ES-I3 (cell line): ENCODE data around the gene LMF2.

Experiments
- H3K36me3 ChIP-seq: 2 replicates; pipeline ENCODE4 v1.6.1; 2013; ENCODE audit warnings: mild to moderate bottlenecking, low read length, control low read depth, moderate library complexity; ENCODE audit not compliant: insufficient read depth
- H3K4me1 ChIP-seq: 2 replicates; pipeline ENCODE4 v1.6.1; 2013; ENCODE audit warnings: mild to moderate bottlenecking, control low read depth, low read length; ENCODE audit not compliant: insufficient read depth
- H3K9ac ChIP-seq: 2 replicates; pipeline ENCODE4 v1.6.1; 2013; ENCODE audit warnings: low read depth, mild to moderate bottlenecking, low read length, moderate library complexity
- H3K9me3 ChIP-seq: 2 replicates; pipeline ENCODE4 v1.6.1; 2013; ENCODE audit warnings: mild to moderate bottlenecking, low read length, moderate library complexity; ENCODE audit not compliant: control insufficient read depth, insufficient read depth

The LMF2 gene

DNA sequence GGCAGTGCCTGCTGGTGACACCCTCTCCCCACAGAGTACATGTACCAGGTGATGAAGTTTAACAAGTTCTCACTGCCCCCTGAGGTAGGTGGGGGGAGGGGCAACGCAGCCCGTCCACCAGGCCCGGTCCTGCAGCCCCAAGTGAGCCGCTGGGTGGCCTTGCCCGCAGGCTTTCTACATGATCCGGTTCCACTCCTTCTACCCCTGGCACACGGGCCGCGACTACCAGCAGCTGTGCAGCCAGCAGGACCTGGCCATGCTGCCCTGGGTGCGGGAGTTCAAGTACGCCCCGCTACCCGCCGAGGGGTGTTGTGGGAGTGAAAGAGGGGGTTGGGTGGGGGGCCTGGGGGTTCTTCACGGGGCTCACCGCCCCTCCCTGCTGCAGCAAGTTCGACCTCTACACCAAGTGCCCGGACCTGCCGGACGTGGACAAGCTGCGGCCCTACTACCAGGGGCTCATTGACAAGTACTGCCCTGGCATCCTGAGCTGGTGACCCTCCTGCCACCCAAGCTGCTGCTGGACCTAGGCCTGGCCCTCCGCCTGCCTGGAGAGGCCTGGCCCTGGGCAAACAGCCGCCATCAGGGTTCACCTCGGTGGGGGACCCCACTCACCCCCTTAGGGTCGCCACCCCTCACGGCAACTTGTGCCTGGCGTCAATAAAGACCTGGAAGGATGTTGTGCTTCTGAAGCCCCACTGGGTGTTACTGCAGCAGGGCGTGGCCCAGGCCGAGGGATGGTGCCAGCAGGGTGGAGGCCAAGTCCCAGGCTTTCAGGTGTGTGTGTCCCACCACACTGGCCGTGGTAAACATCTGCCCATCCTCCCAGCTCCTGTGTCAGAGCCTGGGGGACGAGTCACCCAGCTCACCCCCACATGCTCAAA is 17.9 kb downstream of the LMF2 start:
- H3K9me3 ChIP-seq = no peaks in the 10 kb centered on the region
- no peak overlapping the region for H3K9ac ChIP-seq
- H3K4me1 ChIP-seq = no peaks in the 10 kb centered on the region
- H3K36me3 ChIP-seq = no peaks in the 10 kb centered on the region

DNA sequence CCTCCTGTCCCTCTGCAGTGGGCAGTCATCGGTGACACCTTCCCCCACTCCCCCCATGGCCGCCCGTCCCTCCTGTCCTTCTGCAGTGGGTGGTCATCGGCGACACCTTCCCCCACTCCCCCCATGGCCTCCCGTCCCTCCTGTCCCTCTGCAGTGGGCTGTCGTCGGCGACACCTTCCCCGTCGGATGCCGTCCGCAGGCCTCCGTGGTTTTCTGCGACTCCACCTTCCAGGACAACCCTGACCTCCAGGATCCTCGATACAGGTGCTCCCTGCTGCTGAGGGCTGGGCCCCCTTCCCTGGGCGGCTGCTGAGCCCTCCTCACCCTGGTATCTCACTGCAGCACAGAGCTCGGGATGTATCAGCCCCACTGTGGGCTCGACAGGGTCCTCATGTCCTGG is 18.6 kb downstream of the LMF2 start:
- no peaks in the 10 kb centered on the region for H3K4me1 ChIP-seq
- H3K9ac ChIP-seq = no peak overlapping the region
- no peaks in the 10 kb centered on the region for H3K36me3 ChIP-seq
- no peaks in the 10 kb centered on the region for H3K9me3 ChIP-seq

DNA sequence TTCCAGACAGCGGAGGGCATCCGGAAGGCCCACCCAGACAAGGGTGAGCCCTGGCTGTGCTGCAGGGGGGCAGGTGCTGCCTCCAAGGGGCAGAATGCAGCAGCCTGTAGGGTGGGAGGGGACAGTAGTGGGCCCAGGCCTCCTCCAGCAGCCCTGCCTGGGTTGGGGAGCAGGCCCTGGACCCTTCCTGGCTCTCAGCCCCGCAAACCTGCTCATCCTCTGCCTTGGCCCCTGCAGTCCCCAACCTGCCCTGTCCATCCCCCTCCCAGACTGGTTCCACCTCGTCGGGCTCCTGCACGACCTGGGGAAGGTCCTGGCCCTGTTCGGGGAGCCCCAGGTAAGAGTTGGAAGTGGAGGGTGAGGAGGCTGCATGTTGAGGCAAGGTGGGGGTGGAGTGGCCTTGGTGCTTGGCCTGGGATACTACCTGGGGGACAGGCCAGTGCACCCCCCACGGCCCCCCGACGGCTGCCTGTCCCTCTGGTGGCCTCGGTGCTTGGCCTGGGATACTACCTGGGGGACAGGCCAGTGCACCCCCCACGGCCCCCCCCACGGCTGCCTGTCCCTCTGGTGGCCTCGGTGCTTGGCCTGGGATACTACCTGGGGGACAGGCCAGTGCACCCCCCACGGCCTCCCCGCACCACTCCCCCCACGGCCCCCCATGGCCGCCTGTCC is 19.4 kb downstream of the LMF2 start:
- H3K4me1 ChIP-seq = no peaks in the 10 kb centered on the region
- H3K9me3 ChIP-seq = no peaks in the 10 kb centered on the region
- H3K36me3 ChIP-seq = no peaks in the 10 kb centered on the region
- no peak overlapping the region for H3K9ac ChIP-seq

DNA sequence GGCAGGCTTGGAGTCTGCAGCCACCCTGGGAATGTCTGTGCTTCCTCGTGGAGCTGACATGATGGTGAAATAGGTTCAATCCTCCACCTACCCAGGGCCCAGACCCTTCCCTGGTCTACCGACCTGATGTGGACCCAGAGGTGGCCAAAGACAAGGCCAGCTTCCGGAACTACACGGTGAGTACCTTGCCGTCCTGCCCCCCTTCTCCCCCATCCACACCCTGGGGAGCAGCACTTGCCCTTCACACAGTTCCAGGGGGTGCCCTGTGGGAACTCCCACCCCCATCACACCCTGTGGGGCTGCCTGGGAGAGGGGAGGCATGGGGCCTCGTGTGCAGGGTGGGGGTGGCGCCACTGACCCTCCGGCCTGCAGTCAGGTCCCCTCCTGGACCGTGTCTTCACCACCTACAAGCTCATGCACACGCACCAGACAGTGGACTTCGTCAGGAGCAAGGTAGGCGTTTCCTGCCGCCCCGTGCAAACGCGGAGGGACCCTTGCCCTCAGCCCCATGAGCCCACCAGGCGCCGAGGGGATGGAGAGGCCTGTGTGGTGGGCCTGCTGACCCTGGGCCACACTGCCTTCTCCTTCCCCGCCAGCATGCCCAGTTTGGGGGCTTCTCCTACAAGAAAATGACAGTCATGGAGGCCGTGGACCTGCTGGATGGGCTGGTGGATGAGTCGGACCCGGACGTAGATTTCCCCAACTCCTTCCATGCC is 20.1 kb downstream of the LMF2 start:
- Histone ChIP-seq H3K36me3 (no peaks in the 10 kb centered on the region; the same call in 1 of the 2 replicates), H3K9me3 (no peaks in the 10 kb centered on the region), H3K9ac (no peak overlapping the region), H3K4me1 (no peaks in the 10 kb centered on the region)

DNA sequence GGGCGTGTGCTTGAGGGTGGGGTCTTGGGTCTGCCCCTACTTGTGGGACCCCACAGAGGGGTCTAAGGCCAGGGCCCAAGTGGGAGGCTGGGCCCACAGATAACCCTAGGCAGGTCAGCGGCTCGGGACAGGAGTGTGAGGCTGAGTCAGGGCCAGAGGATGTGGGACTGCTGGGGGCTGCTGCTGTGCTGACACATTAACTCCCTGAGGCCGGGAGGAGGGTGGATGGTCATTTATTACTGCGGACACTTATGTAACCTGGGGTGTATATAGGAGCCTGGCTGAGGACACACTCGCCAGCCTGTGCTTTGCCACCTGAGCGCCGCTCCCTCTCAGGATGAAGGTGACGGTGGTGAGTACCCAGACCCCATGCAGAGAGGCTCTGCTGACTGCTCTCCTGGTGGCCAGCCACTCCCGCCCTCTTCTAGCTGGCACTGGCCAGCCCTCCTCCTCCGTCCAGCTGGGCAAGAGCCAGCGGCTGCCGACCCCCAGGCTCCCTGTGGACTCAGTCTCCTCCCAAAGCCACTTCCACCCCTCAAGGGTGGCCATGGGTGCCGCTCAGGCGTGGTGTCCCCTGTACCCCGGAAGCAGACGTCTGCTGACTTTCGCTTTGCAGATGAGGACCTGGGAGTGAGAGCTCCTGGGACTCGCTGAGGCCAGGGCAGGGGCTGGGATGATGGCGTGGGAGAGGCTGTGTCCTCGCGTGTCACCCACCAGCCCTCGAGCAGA is 20.8 kb downstream of the LMF2 start, which contains the start of gene MIOX:
Gene MIOX (plus strand): TSS at position 299 of the 729 bp plus-strand sequence. CDS start 39 bp downstream, at position 338.
- no peaks in the 10 kb centered on the region; the same call in 1 of the 2 replicates for H3K36me3 ChIP-seq
- H3K9ac ChIP-seq = no peak within 1 kb of the TSS
- no peaks in the 10 kb centered on the region for H3K4me1 ChIP-seq
- H3K9me3 ChIP-seq = no peaks in the 10 kb centered on the region

DNA sequence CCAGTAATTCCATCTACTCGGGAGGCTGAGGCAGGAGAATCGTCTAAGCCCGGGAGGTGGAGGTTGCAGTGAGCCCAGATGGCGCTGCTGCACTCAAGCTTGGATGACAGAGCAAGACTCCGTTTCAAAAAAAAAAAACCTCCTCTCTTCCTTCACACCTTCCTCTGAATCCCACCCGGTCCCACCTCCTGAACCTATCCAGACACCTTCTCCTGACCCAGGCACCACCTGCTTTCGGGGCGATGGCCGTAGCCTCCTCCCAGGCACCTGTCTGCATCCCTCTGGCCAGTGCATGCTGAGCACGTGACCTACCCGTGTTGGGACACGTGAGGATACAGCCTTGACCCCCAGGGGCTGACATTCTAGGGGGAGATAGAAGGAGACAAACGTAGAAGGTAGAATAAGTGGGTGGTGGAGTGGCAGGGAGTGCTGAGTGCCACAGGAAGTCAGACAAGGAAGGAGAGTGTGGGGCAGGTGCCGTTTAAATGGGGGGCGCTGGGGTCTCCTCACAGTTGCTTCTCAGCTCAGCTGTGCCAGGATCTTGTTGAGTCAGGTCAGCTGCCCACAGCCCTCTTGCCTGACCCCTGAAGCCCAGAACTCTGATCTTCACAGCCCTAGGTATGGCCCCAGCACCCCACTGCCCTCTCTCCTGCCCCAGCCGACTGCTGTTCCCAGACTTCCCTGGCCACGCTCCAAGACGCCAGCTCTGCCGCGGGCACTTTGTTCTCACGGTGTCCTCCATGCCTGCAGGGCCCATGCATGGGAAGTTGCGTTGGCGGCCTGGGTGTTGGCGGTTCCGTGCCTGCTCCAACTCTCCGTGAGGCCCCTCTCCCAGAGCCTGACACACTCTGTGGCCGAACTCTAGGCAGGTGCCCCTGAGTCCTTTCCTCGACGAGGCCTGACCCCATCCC is 22.0 kb downstream of the LMF2 start:
- Histone ChIP-seq H3K9me3 (no peaks in the 10 kb centered on the region), H3K36me3 (no peaks in the 10 kb centered on the region; the same call in 1 of the 2 replicates), H3K9ac (no peak overlapping the region), H3K4me1 (no peaks in the 10 kb centered on the region)

DNA sequence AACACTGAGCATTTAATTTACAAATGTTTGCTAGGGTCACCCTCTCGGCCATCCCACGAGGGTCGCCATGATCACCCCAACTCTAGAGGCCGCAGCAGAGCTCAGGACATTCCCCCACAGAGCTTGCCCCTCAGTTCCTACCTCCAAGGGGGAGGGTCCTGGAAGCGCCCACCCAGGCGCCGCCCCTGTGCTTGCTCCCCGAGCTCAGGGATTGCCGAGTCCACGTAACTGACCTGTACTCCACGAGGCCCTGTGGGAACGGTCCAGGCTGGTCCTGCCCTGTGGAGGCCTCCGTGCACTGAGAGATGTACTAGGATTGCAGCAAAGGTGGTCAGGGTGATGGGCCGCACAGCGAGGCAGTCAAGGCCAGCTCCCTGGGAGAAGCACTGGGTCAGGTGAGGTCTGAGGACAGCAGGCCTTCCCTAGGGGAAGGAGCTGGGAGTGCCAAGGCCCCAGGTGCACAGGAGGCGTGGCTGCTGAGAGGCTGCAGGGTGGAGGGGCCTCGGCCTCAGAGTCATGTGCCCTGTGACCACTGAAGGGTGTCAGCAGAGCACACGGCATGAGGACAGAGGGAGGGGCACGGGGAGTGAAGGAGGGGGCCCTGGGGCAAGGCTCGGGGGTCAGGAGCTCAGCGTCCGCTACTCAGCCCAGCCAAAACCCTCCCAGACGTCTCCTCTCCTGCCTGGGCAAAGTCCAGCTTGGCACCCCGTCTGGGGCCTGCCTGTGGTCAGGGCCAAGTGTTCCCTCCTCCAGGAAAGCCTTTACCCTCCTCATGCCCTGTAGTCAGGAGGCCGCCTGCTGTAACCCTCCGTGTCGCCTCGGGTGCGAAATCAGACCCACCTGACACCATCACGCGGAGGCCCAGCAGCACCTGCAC is 23.3 kb downstream of the LMF2 start:
- no peaks in the 10 kb centered on the region for H3K4me1 ChIP-seq
- H3K9ac ChIP-seq = no peak overlapping the region
- no peaks in the 10 kb centered on the region for H3K9me3 ChIP-seq

DNA sequence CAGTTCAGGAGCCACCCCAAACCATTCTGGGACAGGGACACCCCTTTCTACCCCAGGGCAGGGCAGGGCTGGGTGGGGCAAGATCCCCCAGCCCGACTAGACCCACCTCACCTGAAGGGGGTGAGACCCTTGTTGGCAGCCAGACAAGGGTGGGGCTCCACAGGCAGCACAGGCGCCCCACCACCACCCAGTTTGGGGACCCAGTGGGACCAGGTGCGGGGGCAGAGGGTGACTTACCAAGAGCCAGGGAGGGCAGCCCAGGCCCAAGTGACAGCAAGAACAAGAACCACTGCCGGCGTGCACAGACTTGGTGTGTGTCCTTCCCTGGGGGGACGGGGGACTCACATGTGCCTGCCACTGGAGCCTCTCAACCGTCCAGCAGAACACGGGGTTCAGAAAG is 23.9 kb downstream of the LMF2 start:
- no peaks in the 10 kb centered on the region for H3K4me1 ChIP-seq
- H3K9ac ChIP-seq = no peak overlapping the region
- no peaks in the 10 kb centered on the region for H3K9me3 ChIP-seq
- no peaks in the 10 kb centered on the region; the same call in 1 of the 2 replicates for H3K36me3 ChIP-seq

More for the DNA sequence above, 23.3 kb downstream of the LMF2 start:
- no peaks in the 10 kb centered on the region; the same call in 1 of the 2 replicates for H3K36me3 ChIP-seq

DNA sequence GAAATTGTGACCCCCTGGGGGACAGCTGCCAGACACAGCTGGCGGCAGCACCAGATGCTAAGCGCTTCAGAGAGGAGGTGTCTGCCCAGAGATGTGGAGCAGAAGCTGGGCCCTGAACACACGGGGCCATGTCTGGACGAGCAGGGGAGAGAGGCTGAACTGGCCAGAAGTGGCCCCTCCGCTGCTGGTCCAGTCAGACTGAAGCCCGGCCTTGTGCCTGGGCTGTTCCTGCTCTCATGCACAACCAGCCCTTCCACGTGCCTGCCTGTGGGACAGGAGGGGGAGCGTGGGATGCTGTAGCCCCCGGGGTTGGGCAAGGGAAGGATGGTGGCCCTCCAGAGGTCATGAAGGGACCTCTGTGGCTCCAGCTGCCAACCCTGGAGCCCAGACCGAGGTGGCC is 24.4 kb downstream of the LMF2 start:
- Histone ChIP-seq H3K36me3 (no peaks in the 10 kb centered on the region; the same call in 1 of the 2 replicates), H3K9ac (no peak overlapping the region), H3K9me3 (no peaks in the 10 kb centered on the region), H3K4me1 (no peaks in the 10 kb centered on the region)

DNA sequence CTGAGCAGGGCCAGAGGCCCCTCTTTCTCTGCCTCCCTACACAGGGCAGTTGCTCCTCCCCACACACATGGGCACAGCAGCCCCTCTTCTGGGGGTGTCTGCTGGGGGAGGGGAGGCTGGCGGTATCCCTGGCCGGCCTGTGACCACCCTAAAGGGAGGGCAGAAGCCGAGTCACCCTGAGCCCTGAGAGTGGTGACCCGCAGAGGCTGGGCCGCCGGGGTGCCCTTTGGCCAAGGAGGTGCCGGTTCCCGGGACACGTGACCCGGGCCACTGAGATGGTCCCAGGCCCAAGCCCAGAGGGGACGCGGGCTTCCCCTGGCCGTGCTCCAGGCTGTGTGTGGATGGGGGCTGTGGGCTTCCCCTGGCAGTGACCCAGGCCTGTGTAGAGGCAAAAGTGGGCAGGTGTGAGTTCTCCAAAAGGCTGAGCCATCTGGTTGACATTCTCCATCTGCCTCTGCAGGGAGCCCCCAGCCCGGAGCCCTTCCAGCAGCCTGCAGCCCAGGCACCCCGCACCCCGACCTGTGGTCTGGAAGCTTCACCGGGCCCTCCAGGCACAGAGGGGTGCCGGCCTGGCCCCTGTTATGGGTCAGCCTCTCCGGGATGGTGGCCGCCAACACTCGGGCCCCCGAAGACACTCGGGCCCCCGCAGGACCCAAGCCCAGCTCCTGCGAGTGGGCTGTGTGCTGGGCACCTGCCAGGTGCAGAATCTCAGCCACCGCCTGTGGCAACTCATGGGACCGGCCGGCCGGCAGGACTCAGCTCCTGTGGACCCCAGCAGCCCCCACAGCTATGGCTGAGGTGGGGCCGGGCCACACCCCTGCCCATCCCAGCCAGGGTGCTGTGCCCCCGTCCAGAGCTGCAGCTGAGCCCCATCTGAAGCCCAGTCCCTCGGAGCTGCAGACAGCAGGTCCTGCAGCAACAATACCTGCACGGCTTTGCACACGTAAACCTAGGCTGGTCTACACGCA is 25.1 kb downstream of the LMF2 start:
- Histone ChIP-seq H3K9ac (peak overlapping the region; percentile 57), H3K9me3 (no peaks in the 10 kb centered on the region), H3K4me1 (no peaks in the 10 kb centered on the region), H3K36me3 (no peaks in the 10 kb centered on the region; the same call in 1 of the 2 replicates)

DNA sequence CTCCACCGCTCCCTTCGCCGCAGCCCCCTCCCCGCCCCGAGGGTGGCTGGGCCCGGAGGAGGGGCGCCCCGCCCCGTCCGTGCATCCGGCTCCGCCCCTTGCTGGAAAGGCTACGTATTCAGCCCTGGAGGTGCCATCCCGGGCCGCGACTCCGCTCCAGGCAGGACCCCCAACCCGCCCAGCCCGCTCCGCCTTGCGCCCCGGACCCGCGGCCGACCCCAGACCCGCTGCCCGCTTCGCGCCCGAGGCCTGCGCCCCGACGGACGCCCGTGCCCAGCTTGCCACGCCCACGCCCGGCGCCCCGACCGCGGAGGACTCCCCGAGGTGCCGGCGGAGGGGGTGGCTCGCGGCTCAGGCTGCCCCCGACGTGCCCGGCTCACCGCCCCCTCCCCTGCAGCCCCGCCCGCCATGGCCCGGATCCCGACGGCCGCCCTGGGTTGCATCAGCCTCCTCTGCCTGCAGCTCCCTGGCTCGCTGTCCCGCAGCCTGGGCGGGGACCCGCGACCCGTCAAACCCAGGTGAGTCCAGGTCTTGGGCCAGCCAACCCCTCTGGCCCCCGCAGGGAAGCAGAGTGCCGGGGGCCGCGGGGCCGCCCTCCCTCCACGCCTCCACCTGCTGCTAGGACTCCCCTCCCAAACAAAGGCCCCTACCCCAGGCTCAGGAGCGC is 25.9 kb downstream of the LMF2 start, which contains the start of gene ADM2:
Gene ADM2 (plus strand): TSS at position 104 of the 667 bp plus-strand sequence. CDS start 305 bp downstream, at position 409.
- Histone ChIP-seq H3K9ac (peak within 1 kb of the TSS; percentile 57), H3K36me3 (no peaks in the 10 kb centered on the region; the same call in 1 of the 2 replicates), H3K9me3 (no peaks in the 10 kb centered on the region), H3K4me1 (peaks cover 7% of the 10 kb centered on the region; the same call in 1 of the 2 replicates)
